HG02763 (cell line): Measurements from ENCODE around the gene TBC1D19.

ENCODE experiments used
- ATAC-seq: cut with Tn5 transposase; IDR thresholded peaks from one replicate; pipeline ENCODE4 v1.9.1; 2021; ENCODE audit warnings: mild to moderate bottlenecking, moderate library complexity; ENCODE audit not compliant: unreplicated experiment

The TBC1D19 gene

DNA sequence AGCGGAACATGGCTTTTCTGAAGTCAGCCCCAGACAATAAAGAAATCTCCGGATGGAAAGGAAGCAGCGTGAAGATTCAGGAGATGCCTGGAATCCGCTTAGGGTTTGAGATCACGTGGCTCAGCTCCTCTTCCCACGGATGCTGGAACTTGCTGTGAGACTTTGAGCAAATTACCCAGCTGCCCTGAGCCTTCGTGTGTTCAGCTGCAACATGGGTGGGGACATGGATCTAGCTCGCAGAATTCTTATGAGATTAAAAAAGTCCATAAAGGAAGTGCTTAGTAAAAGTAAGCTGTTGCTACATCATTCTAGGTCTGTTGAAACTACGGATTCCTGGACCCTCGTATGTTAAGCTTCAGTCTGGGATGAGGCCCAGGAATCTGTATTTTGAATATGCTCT is 221.0 kb downstream of the TBC1D19 start:
- ATAC-seq = no peak
